ENCODE data around the gene NELFCD.
"Not testable (repeated sequence)": the region's sequence is repeated elsewhere in the genome, so short reads cannot be mapped to it uniquely, and the experiment has no call there.

Gene NELFCD

DNA sequence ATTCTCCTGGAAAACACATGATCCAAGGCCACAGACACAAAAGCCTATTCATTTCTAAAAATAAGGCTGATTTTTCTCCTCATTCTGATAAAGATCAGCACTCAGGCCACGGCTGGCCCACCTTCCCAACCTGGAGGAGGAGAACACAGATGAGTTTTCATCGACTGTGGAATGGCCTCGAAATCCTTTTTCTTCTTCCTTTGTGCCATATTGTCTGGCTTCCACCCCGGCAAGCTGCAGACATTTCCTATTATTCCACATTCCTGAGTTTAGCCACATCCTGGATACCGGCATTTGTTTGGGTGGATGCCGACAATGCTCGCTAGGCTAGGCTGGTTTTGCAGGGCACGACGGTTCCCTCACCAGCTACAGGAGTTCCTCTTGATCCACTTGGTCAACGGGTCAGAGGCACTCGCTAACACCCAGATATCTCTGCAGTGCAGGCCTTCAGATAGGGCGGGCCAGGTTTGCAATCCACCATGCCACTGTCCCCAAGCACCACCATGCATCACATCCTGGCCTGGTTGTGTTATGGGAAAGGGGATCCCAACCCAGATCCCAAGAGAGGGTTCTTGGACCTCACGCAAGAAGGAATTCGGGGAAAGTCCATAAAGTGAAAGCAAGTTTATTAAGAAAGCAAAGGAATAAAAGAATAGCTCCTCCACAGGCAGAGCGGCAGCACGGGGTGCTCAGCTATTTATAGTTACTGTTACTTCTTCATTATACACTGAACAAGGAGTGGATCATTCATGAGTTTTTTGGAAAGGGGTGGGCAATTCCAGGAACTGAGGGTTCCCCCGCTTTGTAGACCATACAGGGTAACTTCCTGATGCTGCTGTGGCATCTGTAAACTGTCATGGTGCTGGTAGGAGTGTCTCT, 30.2 kb downstream of the NELFCD start:
- no peak for DNase-seq

DNA sequence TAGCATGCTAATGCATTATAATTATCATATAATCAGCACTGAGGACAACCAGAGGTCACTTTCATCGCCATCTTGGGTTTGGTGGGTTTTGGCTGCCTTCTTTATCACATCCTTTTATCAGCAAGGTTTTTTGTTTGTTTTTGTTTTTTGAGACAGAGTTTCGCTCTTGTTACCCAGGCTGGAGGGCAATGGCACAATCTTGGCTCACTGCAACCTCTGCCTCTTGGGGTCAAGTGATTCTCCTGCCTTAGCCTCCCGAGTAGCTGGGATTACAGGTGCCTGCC, 30.8 kb downstream of the NELFCD start:
- not testable (repeated sequence) for DNase-seq

GRCh38 chr20:59013031-59013951, 32.2 kb downstream of the NELFCD start:
- DNase-seq: no peak

GRCh38 chr20:59013959-59014608, 33.0 kb downstream of the NELFCD start:
- no peak for DNase-seq

DNA sequence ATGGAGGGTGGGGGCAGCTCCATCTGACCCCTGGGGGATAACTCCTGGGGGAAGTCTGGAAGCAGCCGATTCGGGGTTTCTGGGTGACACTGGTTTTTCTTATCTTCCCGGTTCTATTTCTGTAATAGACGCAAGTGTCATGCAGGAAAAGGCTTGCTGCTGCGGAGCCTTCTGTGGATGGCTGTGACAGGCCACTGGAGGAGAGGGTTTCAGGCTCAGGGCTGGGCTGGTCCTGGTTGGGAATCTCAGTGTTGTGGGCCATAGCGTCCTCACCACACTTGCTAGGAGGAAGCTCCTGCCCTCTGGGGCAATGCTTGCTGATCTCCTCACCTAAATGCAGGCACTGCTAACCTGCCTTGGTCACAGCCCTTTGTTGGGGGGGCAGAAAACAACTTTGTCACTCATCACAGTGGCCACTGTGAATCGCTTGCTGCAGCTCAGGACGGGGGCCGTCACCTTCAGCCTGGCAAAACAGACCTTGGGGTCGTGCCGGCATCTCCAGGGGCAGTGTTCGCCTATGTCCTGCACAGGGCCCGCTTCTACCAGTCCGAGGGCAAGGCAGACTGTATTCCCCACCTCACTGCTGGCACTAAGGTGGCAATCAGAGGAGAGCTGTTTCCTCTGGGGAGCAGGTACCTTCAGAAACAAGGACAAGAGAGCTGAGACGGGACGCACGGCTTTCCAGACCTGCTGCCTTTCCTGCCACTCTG, 33.8 kb downstream of the NELFCD start:
- DNase-seq: no peak

- DNase-seq: no peak
These were observed 34.4 kb downstream of the NELFCD start for GRCh38 chr20:59015411-59015810.

GRCh38 chr20:59015812-59016711, 35.0 kb downstream of the NELFCD start:
- no peak for DNase-seq

DNA sequence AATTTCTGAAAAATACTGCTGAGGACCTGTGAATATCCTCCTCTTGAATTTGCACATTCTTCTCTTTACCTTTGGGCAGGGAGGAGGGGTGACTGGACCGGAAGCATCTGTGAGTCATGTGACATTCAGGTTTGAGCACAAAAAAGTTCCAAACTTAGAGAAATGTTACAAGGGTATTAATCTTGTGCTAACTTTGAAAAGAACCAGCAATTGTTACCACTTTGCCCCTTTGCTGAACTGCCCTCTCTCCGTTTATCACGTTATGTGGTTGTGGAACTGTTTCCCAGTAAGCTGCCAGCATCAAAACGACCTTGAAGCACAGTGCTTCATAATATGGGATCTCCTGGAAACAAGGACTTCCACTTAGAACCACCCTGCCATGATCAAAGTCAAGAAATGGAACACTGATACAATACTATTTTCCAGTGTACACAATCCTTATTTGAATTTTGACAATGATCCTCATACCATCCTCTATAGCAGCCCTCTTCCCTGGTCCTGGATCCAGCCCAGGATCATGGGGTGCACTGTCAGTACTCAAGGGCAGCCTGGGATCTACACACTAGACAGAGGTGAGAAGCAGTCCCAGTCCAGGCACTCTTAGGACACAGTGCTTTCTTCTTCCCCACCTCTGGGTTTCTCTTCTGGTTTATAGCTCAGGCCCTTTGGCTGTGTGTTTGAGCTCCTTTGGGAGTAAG, 35.9 kb downstream of the NELFCD start:
- DNase-seq: no peak

DNA sequence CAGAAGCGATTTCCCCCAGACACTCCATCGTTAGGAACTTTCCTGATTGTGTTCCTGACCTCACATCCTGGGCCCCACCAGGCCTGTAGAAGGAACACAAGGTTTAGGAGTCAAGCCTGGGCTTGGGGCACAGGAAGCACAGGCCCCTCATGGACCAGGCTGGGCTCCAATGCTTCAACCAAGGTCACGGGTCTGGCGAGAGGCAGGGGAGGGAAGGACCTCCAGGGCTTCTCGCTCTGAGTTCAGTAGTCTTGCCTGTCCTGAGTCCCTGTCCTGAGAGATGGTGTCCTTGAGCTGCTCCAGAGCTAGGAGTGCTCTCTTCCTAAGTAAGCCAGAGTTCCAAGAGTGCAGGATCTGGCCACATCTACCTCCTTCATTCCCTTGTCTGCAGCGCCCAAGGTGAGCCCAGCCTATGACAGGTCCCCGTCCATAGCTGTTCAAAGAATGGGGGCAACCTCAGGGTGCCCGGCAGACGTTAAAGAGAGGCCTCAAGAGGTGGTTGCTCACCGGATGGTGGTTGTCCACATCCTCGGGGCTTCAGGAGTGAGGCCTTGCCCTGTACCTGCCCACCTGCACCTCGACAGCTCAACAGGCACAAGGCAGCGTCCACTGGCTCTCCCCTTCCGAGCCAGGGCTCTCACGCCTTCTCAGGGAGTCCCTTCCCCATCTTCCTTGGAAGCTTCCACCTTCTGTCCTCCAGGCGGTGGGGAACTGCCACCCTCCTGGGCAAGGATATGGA, 36.6 kb downstream of the NELFCD start:
- no peak for DNase-seq

DNA sequence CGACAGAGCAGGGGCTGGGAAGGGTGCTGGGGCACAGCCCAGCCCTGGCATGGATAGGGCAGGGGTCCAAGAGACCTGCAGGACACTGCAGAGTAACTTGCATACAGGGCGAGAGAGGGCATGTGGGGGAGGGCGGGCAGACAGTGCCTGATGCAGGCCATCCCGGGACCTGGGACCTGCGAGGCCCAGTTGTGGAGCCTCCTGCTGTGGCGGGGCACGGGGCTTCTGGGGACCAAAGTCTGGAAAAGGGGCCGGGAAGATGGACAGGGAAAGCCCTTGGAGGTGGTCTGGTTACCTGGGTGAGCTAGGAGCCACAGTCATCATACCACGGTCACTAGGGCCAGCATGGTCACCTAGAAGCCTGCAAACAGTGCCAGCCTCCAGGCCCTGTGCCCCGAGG, 37.8 kb downstream of the NELFCD start:
- DNase-seq: no peak

DNA sequence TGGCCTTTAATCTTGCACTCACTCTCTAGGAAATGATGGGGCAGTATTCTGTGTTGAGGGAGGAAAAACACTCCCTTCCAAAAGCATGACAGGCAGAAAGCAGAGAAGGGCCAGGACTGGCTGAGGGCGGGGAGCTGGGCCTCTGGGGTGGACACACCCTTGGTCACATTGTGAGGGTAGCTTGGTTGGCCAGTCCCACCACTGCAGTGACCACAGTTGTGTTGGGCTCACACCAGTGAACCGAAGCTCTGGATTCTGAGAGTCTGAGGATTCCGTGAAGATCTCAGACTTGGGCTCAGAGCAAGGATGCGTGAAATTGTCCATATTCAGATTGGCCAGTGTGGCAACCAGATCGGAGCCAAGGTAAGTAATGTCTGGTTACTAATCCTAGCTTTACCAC, 38.2 kb downstream of the NELFCD start, which contains the start of gene TUBB1:
TSS of gene TUBB1 (plus strand) at position 213 of the 400 bp plus-strand sequence. CDS start at position 307, 94 bp downstream.
- DNase-seq: no peak

- DNase-seq: no peak
These were observed 40.0 kb downstream of the NELFCD start for GRCh38 chr20:59020938-59021551.

DNA sequence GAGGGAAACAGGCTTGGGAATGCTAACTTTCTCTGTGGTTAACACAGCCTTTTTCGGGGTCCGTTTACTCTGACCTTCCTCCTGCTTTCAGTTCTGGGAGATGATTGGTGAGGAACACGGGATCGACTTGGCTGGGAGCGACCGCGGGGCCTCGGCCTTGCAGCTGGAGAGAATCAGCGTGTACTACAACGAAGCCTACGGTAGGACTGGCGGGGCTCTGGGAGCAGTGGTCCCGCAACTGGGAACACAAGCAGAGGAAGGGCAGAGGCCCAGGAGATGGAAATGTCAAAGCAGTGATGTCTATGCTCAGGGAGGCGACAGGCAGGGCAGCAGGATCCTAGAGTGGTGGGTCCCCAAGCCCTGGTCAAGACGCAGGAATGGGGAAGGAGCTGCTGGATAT, 41.7 kb downstream of the NELFCD start:
- no peak for DNase-seq

GRCh38 chr20:59023616-59024015, 42.6 kb downstream of the NELFCD start:
- DNase-seq: no peak

- no peak for DNase-seq
These were observed 43.1 kb downstream of the NELFCD start for GRCh38 chr20:59024111-59024530.

DNA sequence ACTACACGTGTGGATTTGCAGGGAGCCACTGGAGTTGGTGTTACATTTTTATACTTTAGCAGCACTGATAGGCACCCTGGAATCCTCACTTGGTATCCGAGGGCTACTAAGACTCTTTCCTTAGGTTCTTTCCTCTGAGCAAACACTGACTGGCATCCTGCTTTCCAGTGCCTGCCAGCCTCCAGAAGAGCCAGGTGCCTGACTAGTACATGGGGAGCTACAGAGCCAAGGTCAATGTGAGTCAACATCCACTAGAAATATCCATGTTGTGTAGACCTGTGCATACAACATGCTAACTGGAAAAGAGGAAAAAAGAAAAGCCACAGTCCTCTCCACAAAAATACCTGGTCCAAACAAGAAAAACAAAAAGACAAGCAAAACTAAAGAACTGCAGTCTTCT, 44.0 kb downstream of the NELFCD start:
- DNase-seq: no peak

- no peak for DNase-seq
These were observed 44.5 kb downstream of the NELFCD start for GRCh38 chr20:59025511-59025910.

DNA sequence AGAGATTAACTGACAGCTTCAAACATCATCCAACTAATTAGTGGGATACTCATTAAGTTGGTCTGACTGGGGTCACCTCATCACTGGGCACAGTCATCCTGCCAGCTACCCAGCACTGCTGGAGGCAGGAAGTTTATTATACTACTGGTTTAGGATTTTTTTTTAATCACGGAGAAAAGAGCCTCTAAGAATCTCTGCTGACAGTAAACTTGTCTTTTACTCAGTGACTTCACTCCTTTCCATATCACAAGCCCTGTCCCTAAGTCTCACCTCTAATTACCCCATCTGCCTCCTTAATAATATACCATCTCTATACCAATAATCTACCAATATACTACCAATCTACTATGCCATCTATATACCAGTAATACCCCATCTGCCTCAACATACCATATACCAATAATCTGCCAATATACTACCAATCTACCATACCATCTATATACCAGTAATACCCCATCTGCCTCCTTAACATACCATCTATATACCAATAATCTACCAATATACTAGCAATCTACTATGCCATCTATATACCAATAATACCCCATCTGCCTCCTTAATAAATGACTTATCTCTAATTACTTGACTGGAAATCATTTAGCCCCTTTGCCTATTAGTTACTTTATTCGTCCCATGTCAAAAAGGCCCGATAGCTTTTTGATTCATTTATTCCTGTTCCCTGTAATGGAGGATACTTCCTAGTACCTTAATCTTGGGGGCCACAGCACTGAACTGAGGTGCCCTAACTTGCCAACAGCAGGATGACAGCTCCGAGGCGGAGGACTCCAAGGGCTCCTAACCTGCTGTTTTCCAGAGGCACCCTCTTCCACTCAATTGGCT, 46.1 kb downstream of the NELFCD start:
- no peak for DNase-seq

Data from NCI-H1694 (cell line).